Measurements from ENCODE around the gene XIRP2. TPM values are rescaled to one million over a fixed set of nuclear protein-coding genes. Genes with fewer than 3 reads are reported as not detected.
"Not testable (repeated sequence)": the region's sequence is repeated elsewhere in the genome, so short reads cannot be mapped to it uniquely, and the experiment has no call there.

XIRP2 gene
- total RNA-seq, 1 donor from 2014 or later: 0.29 TPM

- Histone ChIP-seq H3K36me3 (ENCODE audit: control insufficient read depth, insufficient read depth, low read length) (no peaks in the 10 kb centered on the region), H3K27me3 (ENCODE audit: control insufficient read depth, insufficient read depth, low read length) (no peaks in the 10 kb centered on the region), H3K4me3 (ENCODE audit: low read depth, low read length) (no peak overlapping the region)
- TF ChIP-seq CTCF (IDR thresholded peaks at IDR 0.05; ENCODE audit: insufficient read depth, low read length, poor library complexity, severe bottlenecking): no peak
- no peak for DNase-seq (ENCODE audit: low read depth)
Observed at GRCh38 chr2:167017021-167017420, 128.7 kb downstream of the XIRP2 start.

GRCh38 chr2:167018590-167018989 is 130.3 kb downstream of the XIRP2 start:
- no peak overlapping the region for H3K4me3 ChIP-seq (ENCODE audit: low read depth, low read length)
- TF ChIP-seq CTCF (IDR thresholded peaks at IDR 0.05; ENCODE audit: insufficient read depth, low read length, poor library complexity, severe bottlenecking): no peak
- H3K36me3 ChIP-seq (ENCODE audit: control insufficient read depth, insufficient read depth, low read length): no peaks in the 10 kb centered on the region
- H3K27me3 ChIP-seq (ENCODE audit: control insufficient read depth, insufficient read depth, low read length): no peaks in the 10 kb centered on the region
- no peak for DNase-seq (ENCODE audit: low read depth)

GRCh38 chr2:167028503-167028902 is 140.2 kb downstream of the XIRP2 start:
- H3K4me3 ChIP-seq (ENCODE audit: low read depth, low read length): no peak overlapping the region
- no peaks in the 10 kb centered on the region for H3K27me3 ChIP-seq (ENCODE audit: control insufficient read depth, insufficient read depth, low read length)
- TF ChIP-seq CTCF (IDR thresholded peaks at IDR 0.05; ENCODE audit: insufficient read depth, low read length, poor library complexity, severe bottlenecking): no peak
- no peak for DNase-seq (ENCODE audit: low read depth)
- H3K36me3 ChIP-seq (ENCODE audit: control insufficient read depth, insufficient read depth, low read length): no peaks in the 10 kb centered on the region

GRCh38 chr2:167034976-167035375 is 146.7 kb downstream of the XIRP2 start:
- H3K4me3 ChIP-seq (ENCODE audit: low read depth, low read length); DNase-seq (ENCODE audit: low read depth); H3K27me3 ChIP-seq (ENCODE audit: control insufficient read depth, insufficient read depth, low read length); H3K36me3 ChIP-seq (ENCODE audit: control insufficient read depth, insufficient read depth, low read length): not testable (repeated sequence)

- no peak for TF ChIP-seq CTCF (IDR thresholded peaks at IDR 0.05; ENCODE audit: insufficient read depth, low read length, poor library complexity, severe bottlenecking)
- no peak overlapping the region for H3K4me3 ChIP-seq (ENCODE audit: low read depth, low read length)
- DNase-seq (ENCODE audit: low read depth): no peak
- H3K36me3 ChIP-seq (ENCODE audit: control insufficient read depth, insufficient read depth, low read length): no peaks in the 10 kb centered on the region
- H3K27me3 ChIP-seq (ENCODE audit: control insufficient read depth, insufficient read depth, low read length): no peaks in the 10 kb centered on the region
Observed at GRCh38 chr2:167048829-167049228, 160.5 kb downstream of the XIRP2 start.

GRCh38 chr2:167049659-167050058 is 161.4 kb downstream of the XIRP2 start:
- no peak for TF ChIP-seq CTCF (IDR thresholded peaks at IDR 0.05; ENCODE audit: insufficient read depth, low read length, poor library complexity, severe bottlenecking)

More at GRCh38 chr2:167049659-167050058, 161.4 kb downstream of the XIRP2 start:
- Histone ChIP-seq H3K27me3 (ENCODE audit: control insufficient read depth, insufficient read depth, low read length) (no peaks in the 10 kb centered on the region), H3K4me3 (ENCODE audit: low read depth, low read length) (no peak overlapping the region), H3K36me3 (ENCODE audit: control insufficient read depth, insufficient read depth, low read length) (no peaks in the 10 kb centered on the region)
- DNase-seq (ENCODE audit: low read depth): no peak
